Stimulated activated CD4-positive, alpha-beta T cell treated with anti-CD3 and anti-CD28 coated beads, Interleukin-2, amount 100 ng/mL, for 24 hours (primary cell): ENCODE measurements around the gene CMTM1.
"Not testable (repeated sequence)": the region's sequence is repeated elsewhere in the genome, so short reads cannot be mapped to it uniquely, and the experiment has no call there.

Experiments
- DNase-seq, 2 donors: peaks; one replicate each; pipeline ENCODE4 v3.0.0-alpha.2; 2020

The CMTM1 gene

GRCh38 chr16:66596559-66596958 is 30.3 kb downstream of the CMTM1 start:
- not testable (repeated sequence) for DNase-seq

GRCh38 chr16:66596986-66597848 is 31.0 kb downstream of the CMTM1 start:
- DNase-seq = no peak

- DNase-seq = no peak
These were observed 31.9 kb downstream of the CMTM1 start for GRCh38 chr16:66598111-66598510.

GRCh38 chr16:66599726-66600125 is 33.5 kb downstream of the CMTM1 start:
- DNase-seq = no peak

- no peak for DNase-seq
These were observed 34.2 kb downstream of the CMTM1 start for GRCh38 chr16:66600477-66600876.

- no peak for DNase-seq
These were observed 35.2 kb downstream of the CMTM1 start for GRCh38 chr16:66601471-66601870.

- peak; percentile 64 to 67 for DNase-seq
These were observed 37.5 kb downstream of the CMTM1 start for GRCh38 chr16:66603537-66604375.

- DNase-seq = peak; percentile 80
These were observed 38.3 kb downstream of the CMTM1 start, which contains the start of gene CMTM3 for GRCh38 chr16:66604376-66605176. Gene CMTM3 (plus strand): TSS chr16:66604704. CDS start chr16:66604806, 102 bp downstream.

GRCh38 chr16:66605177-66605978 is 39.1 kb downstream of the CMTM1 start:
- peak; percentile 44 to 51 for DNase-seq

GRCh38 chr16:66605979-66606751 is 39.9 kb downstream of the CMTM1 start:
- no peak for DNase-seq

- peak; percentile 90 to 92 for DNase-seq
These were observed 42.3 kb downstream of the CMTM1 start for GRCh38 chr16:66608241-66609138.

GRCh38 chr16:66609139-66609510 is 42.9 kb downstream of the CMTM1 start:
- DNase-seq = no peak

GRCh38 chr16:66610111-66610820 is 44.0 kb downstream of the CMTM1 start:
- no peak for DNase-seq

- DNase-seq = not testable (repeated sequence)
These were observed 45.7 kb downstream of the CMTM1 start for GRCh38 chr16:66611911-66612310.

GRCh38 chr16:66612422-66612821 is 46.2 kb downstream of the CMTM1 start:
- DNase-seq = no peak

- no peak for DNase-seq
These were observed 48.0 kb downstream of the CMTM1 start for GRCh38 chr16:66614161-66614802.

GRCh38 chr16:66616169-66616568 is 49.9 kb downstream of the CMTM1 start:
- DNase-seq = no peak

GRCh38 chr16:66616592-66616991 is 50.4 kb downstream of the CMTM1 start:
- no peak for DNase-seq

- no peak for DNase-seq
These were observed 50.8 kb downstream of the CMTM1 start for GRCh38 chr16:66617010-66617434.
